Activated CD4-positive, alpha-beta T cell treated with anti-CD3 and anti-CD28 coated beads, Interleukin-2, amount 50 U/mL, for 48 hours (primary cell): ENCODE data around the gene FTO.

Experiments used
- DNase-seq, 2 experiments: peaks; one replicate each; pipeline ENCODE4 v3.0.0-alpha.2; 2020

Gene FTO

DNA sequence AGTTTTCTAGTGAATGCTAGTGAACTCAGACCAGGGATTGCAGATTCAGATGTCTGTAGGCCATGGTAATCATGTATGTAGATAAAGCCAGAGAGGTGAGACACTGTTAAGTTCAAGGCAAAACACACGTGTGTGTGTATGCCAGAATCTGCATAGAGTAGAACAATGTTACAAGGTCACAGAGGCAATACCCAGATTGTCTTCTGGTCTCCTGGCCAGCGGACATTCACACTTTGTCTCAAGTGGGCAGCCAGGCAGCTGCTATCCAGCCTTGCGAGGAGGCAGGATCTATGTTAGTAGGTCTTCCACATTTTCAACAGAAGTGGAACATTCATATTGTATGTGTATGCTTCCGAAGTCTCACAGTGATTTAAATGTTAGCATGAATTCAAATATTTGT lies 244.4 kb downstream of the FTO start:
- DNase-seq: no peak

DNA sequence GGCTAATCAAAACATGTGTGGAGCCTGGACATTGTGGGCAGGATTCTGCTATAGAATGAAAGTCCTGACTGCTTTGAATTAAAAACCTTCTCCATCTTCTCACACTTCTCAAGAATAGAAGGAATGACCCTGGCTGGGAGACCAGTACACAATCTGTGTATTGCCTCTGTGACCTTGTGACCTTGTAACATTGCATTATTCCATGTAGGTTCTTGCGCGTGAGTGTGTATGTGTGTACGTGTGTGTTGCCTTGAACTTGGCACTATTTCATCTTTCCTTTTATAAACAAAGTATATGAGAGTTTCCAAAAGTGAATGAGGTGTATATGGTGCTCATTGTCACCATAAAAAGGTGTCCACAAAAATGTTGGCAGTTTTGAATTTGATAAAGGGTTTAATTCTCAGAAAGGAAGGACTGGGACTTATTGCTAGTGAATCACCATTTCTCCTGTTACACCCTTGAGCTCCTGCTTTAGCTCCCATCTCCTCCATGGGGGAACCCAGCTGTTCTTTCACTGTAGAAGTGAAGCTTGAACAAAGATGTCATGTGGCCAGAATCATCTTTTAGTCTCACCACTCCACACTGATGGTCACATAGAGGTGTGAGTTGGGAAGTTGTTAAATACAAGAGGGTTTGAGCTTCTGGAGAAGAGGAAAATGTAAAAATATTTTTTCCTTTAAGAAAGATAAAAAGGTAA lies 244.9 kb downstream of the FTO start:
- no peak for DNase-seq

DNA sequence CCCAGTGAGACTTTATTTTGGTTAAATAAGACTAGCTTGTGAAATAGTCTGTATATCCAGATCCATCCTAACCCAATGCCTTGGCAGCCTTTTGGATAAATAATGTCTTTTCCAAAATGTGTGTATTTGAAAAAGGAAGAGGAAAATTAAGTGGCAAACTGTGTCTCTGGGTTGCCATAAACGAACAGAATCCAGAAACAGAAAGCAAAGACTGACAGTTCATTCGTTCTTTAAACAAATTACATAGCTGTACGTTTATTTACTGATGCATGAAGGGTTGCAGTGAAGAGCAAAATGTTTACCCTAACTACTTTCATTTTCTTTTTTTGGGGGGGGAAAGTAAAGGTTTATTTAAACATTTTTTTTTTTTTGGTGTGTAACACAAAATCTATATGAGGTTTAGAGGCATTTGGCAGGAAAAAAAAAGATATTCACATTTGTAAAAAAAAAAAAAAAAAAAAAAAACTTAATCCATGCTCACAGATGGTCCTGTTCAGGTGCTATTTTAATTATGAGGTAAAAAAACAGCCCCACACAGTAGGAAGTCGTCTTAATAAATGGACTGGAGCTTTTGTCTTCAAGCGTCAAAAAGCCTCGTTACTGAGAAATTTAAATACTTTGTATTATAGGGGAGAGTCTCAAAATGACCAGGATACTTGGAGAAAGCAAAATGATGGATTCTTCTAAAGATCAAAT lies 245.9 kb downstream of the FTO start:
- DNase-seq: no peak

DNA sequence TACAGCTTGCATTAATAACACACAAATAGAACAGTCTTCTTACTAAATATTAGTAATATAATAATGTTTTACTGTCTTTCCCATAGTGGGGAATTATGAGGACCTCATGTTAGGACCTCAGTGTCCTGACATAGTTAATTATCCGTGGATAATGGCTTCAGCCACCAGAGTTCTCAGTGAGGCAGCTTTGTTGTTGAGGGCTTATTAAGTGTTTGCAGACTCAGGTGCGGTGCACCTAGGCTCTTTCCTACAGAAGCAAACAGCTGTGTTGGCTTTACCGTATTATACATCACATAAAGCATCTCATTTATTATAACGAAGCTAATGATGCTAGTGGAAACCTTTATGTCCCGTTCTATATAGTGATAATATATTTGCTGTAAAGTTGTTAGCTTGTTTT lies 246.7 kb downstream of the FTO start:
- DNase-seq: no peak

DNA sequence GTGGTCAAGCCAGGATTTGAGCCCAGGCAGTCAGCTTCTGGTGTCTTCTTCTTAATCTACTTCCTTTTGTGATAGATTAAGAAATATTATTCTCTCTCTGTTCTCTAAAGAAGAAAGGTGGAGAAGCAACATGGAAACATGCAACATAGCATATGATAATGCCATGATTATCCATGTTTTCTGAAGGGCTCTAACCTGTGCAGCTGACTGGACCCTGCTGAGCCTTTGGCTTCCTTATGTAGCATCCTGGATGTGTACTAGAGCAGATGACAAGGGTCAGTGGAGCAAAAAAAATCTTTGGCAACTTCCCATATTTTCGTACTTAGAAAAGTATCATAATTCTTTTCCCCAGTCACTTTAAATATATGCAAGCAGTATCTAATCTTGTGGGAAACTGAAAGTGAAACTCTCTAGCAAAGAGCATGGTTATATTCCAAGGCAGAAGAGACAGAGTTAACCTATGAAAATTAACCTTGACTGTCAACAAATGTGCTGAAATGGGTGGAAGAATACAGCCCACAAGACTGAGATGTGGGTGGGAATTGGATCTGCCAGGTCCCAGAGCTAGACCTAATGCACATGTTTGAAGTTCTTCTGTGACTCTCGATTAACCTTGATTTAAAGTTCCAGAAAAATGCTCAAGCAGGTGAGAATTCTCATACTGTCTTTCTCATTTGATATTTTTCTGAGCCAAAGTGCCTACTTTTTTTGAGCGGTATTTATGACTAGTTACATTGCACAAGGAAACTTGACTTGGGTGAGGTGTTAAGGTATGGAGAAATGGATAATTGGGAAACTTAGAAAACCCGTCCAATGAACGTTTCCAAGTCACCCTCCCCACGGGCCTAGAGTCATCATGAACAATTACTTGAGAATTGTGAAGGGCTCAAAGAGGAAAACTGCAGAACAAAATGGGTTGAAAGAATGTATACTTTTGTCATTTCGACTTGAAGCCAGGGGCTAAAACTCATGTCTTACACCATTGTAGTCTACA lies 248.6 kb downstream of the FTO start:
- no peak for DNase-seq

DNA sequence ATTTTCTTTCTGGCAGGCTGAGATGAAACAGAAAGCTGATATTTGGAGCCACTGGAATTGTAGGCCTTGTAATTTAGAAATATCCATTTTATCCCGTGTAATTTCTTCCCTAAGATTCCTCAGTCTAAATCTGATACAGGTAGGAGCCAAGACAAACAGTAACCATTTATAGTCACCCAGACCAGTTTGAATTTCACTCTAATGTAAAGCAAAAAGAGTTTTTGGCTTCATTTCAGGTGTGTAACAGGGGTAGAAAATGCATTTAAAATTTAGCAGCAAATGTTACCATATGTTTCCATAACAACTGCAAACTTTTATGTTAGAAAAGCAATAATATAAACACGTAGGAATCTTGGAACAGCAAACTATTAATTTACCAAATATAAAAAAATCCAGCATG lies 249.4 kb downstream of the FTO start:
- no peak for DNase-seq

DNA sequence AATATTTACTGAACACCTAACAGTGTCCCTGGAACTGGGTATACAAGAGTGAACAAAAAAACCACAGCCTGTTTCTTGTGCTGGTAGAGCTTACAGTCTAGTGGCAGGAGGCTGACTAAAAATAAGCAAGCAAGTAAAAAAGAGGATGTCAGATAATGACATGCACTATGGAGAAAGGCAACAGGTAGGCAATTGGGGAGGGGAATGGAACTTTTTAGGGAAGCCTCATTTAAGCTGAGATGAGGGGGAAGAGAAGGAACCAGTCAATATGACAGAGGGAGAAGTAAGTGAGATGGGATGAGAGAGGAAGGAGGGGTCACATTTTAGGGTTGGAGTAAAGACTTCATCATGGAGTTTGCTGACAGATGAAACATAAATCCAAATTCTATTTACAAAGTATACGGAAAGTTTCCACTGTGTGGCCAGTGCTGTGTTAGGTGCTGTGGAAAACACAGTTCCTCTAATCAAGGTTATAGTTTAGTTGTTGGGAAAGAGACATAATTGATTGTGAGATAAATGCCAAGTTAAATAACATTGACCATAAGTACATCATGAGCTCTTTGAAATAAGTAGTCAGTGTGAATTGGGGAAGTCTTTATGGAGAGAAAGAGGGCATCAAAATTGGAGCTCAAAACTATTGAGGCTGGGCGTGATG lies 251.4 kb downstream of the FTO start:
- no peak for DNase-seq

DNA sequence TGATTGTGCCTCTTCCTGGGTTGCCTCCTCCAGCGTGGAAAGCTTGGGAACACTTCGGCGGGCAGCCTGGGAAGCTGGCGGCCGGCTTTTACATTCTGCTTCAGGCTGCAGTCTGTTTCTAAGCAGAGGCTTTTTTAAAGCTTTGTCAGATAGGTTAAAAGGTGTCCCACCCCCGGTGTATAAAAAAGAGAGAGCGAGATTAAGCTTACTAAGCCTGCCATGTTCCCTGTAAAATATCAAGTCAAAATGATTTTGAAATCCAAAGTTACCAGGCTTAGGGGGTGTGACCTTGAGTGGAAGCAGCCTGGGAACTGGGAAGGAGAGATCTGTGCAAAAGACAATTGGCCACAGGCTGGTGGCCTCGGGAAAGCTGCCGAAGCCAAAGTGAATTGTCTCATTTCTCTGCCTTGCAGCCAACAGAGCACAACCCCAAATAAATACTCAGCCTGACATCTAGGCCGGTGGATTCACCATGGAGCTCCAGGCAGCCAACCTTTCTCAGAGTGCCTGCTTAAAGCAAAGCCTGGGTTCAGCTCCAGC lies 254.5 kb downstream of the FTO start:
- DNase-seq: no peak

DNA sequence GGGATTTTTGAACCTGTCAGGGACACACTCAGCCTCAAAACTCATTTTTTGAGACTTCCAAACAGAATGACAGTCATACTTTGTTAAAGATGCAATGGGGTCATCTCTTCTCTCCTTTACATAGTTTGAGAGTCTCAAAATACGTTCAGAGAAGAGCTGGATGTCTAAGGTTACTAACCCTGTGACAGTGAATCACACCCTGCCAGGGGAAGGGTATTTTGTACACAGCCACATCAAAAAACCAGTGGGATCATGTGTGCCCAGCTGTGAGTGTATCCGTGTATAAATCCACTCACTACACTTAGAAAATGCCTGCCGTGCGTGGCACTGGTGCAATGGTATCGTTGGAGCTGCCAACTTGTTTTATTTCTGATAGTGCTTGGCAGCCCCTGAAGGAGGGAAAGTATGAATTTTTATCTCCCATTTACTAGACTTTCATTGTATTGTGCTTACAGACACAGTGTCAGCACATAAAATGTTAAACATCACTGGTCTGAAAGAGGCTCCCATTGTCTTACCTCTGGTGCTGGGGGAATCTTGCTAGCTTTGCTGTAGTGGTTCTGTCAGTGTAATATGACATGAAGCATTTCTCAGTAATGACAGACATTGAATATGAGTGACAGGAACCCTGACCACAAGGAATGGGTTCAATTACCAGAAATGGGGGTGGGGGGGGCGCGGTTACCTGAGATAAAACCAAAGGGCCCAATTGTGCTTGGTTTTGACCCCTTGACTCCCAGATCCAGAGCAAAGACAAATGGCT lies 256.3 kb downstream of the FTO start:
- DNase-seq: no peak

DNA sequence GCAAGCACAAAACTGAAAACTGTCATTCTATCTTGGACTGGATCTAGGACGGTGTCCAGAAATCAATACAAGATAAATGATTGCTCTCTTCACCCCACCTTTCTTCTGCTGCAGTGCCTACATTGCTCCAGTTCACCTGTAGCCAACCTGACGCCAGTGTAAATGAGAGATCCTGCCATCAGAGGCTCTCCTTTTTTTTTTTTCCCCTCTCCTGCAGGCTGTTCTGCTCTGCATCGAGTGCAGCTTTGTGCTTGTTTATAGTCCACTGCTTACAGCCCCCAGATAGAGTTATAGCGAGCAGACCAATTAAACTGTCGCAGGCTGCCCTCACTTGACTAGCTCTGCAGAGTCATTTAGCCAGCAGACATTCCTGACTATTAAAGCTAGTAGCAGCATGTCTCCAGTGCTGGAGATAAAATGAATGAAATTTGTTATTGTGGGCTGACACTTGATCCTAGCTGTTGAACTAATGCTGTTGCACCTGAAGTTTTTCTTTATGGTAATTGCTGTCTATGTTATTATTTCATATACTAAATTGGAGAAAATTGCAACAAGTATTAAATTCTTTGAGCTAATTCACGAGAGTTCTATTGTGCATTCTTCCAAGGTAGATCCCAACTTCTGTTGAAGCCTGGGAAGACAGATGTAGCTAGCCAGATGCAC lies 257.1 kb downstream of the FTO start:
- no peak for DNase-seq

DNA sequence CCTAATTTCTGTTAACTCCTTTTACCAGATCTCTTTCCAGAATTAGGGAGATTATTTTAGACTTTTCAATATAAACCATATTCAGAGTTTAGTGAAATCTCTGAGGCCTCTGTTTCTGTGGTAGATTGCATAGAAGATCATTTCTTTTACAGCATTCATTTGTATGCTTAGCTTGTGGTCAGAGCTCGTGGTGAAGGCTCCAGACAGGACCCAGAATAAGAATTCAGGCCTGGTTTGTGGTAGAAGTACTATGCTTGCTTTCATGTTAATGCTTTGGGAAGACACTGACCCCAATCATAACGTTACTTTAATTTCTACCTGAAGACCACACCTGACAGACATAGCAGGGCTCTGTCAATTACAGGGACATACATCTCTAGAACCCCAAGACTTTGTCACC lies 258.1 kb downstream of the FTO start:
- no peak for DNase-seq

DNA sequence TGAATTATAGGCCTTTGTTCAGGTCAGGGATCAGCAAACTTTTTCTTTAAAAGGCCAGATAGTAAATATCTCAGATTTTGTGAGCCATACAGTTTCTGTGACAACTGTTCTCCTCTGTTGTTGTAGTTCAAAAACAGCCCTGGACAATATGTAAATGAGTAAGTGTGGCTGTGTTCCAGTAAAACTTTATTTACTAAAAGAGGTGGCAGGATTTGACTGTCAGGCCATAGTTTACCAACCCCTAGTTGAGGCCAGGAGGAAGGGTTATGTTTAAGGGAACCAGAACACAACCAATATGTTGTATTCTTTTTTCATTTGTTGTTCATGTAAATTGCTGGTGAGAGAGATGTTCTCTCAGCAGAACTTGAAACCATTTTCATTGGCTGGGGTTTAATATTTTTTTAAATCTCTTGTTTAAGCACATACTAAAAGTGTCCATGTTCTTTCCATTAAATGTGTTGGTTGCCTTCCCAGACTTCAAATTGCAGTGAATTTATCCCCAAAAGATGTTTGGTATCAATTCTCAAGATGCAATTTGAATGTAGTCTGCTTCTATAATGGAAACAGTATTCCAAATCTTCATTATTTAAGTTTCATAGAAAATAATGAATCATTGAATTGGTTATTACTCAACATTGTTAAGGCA lies 260.3 kb downstream of the FTO start:
- no peak for DNase-seq

DNA sequence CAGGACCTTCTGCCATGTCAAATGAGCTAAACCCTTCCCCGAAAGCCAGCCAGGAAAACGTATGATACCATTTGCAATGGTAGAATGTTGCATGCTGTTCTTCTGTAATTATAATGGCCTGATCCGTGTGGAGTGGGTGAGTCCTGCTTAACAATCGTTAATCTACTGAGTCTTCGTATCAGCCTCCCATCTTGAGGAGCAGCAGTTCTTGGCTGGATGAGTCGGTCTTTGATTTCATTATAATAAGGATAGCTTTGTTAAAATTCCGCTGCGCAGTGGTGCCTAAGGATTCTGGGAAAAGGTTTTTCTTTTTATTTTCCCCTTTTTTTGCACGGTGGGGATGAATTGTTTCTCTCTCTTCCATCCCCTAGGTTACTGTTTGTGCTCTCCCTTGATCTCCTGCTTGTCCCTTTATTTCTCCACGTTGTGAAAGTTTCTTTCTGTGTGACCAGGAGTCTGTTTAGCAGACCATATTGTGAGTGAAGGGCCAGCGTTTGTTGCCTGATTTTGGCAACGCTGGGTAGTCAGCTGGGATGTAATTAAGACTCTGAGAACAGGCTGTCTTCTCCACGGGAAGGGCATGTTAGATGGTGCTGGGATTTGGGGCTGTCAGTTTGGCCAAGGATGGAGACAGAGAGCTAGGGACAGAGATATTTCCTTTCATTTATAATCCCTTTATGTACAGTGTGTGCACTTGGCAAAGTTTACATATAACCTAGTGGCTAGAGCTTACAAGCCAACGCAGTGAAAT lies 263.0 kb downstream of the FTO start:
- no peak for DNase-seq

DNA sequence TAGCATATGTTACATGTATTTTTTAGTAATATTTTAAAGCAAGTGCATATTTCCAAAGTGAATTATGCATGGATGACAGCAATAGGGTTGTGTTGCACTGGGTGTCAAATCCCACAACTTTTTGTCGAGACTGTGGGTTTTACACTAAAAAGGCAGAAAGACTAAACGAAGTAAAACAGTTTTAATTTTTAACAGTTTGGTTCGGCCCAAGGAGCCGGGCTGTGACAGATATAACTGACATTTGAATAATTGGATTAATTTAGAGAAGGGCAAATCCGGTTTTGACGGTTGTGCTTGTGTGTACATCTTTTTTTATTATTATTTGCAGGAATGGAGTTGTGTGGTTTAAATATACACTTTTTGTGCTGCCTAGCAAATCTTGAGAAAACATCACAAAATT lies 263.6 kb downstream of the FTO start:
- no peak for DNase-seq

DNA sequence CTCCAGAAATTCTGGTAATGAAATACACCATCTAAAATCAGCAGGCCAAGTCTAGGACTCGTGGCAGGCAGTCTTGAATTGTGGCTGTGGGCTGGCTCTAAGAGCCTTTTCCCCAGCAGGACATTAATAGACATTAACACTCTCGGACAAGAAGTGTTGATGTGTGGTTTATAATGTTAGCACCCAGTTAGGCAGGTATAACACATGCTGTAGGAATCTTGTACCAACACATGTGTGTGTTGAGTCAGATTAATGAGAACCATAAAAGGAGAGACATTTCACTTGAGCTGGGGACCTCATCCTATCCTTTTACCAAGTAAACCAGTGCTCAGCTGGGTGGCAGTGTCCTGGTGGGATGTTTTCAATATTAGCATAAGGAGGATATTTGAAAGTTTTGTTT lies 264.5 kb downstream of the FTO start:
- DNase-seq: no peak

DNA sequence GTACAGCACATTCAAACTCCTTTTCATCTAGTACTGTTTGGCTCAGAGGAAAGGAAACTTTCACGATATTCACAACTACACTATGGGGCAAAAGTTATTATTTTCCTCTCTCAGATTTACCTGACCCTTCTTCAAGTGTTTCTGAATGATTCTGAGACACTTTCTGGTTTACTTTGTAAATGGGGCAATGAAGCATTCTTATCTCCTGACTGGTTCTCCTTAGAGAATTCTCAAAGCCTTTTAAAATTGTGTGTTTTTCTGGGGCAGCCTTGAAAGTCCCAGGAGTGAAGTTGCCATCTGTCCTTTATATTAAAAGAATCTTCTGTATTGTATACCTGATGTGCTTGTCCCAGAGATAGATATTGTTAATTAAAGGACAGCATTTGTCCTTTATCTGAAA lies 264.9 kb downstream of the FTO start:
- no peak for DNase-seq

DNA sequence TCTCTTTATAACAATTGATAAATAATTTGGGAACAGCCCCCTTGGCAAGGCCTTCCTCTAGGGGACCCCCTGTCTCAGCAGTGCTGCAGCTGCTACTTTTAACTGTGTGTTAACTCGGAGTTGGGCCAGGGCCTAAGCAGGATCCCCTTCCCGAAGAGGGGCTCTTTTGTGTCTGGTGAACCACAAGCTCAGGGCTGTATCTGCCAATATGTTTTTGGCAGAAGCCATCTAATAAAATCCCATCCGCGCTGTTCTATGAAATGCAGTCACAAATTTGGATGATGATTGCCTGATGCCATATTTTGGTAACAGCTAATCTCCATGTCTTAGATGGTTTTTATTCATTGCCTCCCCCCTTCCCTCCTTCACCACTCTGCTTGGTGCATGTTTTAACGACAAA lies 267.7 kb downstream of the FTO start:
- no peak for DNase-seq

DNA sequence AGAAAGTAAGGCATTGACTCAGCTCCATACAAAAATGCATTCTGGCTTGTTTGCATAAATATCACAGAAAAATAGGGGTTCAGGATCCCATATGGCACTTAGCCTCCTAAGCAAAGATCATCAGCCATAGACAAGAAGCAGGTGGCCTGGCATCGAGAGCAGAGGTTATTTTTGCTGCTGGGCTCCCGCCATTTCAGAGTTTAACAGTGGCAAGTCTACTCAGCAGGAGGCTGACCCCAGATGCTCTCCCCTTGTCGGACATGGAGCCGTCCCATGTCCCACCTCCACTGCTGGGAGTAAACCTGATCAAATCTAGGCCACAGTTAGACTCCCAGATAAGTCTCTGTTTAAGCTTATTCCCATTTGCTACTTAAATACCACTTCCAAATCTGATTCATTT lies 269.1 kb downstream of the FTO start:
- no peak for DNase-seq

DNA sequence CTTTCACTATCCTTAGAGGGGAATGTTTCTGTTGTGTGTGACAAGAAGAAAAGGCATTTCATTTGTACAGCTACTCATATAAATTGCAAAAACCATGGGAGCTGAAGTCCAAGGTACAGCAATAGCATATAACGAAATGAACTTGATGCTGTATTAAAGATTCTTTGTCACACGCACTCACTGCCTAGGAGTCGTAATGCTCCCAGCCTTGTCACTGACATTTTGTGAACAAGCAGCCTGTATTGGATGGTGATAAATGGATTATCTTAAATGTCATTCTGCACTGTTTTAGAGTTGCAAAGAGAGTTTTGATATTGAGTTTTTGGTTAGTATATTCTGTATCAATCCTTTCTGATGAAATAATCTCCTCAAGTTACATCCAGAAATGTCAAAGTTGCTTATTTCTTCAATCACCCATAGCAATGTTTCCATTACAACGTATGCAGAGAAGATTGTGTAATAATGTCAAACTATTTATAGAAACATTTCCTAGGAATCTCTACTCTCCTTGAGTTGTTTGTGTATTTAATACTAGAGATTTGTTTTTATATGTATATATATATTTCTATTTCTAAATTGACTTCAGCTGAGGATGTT lies 270.6 kb downstream of the FTO start:
- no peak for DNase-seq

DNA sequence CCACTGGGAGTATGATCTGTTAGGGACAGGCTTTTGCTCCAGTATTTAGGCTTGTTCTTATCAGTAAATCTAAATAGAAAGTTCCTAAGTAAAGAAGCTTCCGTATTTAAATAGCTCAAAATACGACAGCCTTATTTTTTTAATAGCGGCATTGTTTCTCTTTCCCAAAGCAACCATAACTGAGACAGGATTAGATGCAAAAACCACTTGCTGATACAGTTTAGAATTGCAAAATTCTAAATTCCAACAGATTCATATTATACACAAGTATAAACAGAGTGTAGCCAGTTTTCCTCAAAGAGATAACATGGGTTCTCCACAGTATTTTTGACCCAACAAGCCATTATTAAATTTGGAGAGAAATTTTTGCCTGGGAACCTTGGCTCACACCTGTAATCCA lies 276.7 kb downstream of the FTO start:
- DNase-seq: no peak
